Loucy (cell line): ENCODE data around the gene IL1B.

Source experiments
- EZH2phosphoT487 ChIP-seq: fragments of 200-600 bp; IDR thresholded peaks from 2 replicates; pipeline ENCODE4 v1.6.1; 2018; ENCODE audit warnings: antibody characterized with exemption, mild to moderate bottlenecking, moderate library complexity, borderline replicate concordance
- TF ChIP-seq, protein P1 (sequence below): fragments of 200-600 bp; sonication (generic); conservative IDR thresholded peaks from 2 replicates; pipeline ENCODE4 v1.5.1; 2014; ENCODE audit warnings: mild to moderate bottlenecking, antibody characterized with exemption, low read length

GRCh38 chr2:112832841-112833638, 3.5 kb downstream of the IL1B start:
- TF ChIP-seq, protein P1, sequence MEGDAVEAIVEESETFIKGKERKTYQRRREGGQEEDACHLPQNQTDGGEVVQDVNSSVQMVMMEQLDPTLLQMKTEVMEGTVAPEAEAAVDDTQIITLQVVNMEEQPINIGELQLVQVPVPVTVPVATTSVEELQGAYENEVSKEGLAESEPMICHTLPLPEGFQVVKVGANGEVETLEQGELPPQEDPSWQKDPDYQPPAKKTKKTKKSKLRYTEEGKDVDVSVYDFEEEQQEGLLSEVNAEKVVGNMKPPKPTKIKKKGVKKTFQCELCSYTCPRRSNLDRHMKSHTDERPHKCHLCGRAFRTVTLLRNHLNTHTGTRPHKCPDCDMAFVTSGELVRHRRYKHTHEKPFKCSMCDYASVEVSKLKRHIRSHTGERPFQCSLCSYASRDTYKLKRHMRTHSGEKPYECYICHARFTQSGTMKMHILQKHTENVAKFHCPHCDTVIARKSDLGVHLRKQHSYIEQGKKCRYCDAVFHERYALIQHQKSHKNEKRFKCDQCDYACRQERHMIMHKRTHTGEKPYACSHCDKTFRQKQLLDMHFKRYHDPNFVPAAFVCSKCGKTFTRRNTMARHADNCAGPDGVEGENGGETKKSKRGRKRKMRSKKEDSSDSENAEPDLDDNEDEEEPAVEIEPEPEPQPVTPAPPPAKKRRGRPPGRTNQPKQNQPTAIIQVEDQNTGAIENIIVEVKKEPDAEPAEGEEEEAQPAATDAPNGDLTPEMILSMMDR = no peak
- no peak for TF ChIP-seq EZH2phosphoT487
